Dendritic cell treated with granulocyte-macrophage colony-stimulating factor and Interleukin-4, amounts not matched to agents 40 ng/mL and 50 ng/mL, for 4 days (primary cell): ENCODE measurements around the gene TRMU.
A peak's percentile ranks its signal among the peaks of the same experiment; 100 is the strongest.

ENCODE experiments used
- H3K27ac Mint-ChIP-seq: one replicate; pipeline ENCODE4 v1.8.0; 2022; ENCODE audit warnings: mild to moderate bottlenecking, mixed read lengths
- H3K27me3 Mint-ChIP-seq: one replicate; pipeline ENCODE4 v1.8.0; 2022; ENCODE audit warnings: mild to moderate bottlenecking, mixed read lengths
- H3K36me3 Mint-ChIP-seq: one replicate; pipeline ENCODE4 v1.8.0; 2022; ENCODE audit warnings: low read depth, mixed read lengths
- H3K4me1 Mint-ChIP-seq: one replicate; pipeline ENCODE4 v1.8.0; 2022; ENCODE audit warnings: low read depth, mixed read lengths
- H3K4me3 Mint-ChIP-seq: one replicate; pipeline ENCODE4 v1.8.0; 2022; ENCODE audit warnings: mild to moderate bottlenecking, moderate library complexity, mixed read lengths
- H3K9me3 Mint-ChIP-seq: one replicate; pipeline ENCODE4 v1.8.0; 2022; ENCODE audit warnings: mixed read lengths
- intact Hi-C: fragments of 100-400 bp; cut with micrococcal nuclease; formaldehyde crosslinking; loops from one replicate; pipeline ENCODE4 v1.15.0; 2022

Gene TRMU

GRCh38 chr22:46318576-46318975 lies 16.9 kb upstream of the TRMU start:
- H3K4me1 Mint-ChIP-seq, result no peaks in the 10 kb centered on the region
- H3K4me3 Mint-ChIP-seq, result no peak overlapping the region
- no peak overlapping the region for H3K27ac Mint-ChIP-seq
- no peaks in the 10 kb centered on the region for H3K27me3 Mint-ChIP-seq
- peaks cover 17% of the 10 kb centered on the region for H3K36me3 Mint-ChIP-seq
- intact Hi-C loops, result loop anchor here (5.0 kb wide), 1 partner anchor 326 kb away; no protein-coding TSS in a partner anchor
- H3K9me3 Mint-ChIP-seq, result no peaks in the 10 kb centered on the region

DNA sequence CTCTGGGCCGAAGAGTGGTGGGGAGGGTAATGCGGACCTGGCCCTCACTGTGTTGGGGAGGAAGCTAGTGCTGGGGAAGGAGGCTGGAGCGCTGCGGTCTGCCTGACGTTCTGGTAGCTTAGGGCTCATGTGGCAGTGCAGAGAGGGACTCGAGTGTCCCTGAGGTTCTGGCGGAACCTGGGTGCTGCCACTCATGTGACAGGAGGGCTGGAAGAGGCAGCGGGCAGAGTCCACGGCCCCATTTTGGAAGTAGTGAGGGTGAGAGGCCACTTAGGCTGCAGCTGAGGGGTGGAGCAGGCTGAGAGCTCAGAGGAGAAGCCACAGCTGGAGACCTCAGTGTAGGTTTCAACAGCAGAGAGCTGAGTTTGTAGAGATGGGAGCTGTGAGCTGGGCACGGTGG lies 16.2 kb upstream of the TRMU start:
- Mint-ChIP-seq H3K4me1 (no peaks in the 10 kb centered on the region), H3K27ac (no peak overlapping the region), H3K27me3 (no peaks in the 10 kb centered on the region), H3K9me3 (no peaks in the 10 kb centered on the region), H3K36me3 (peaks cover 17% of the 10 kb centered on the region), H3K4me3 (no peak overlapping the region)
- intact Hi-C loops, result loop anchor here (5.0 kb wide), 1 partner anchor 327 kb away; no protein-coding TSS in a partner anchor

DNA sequence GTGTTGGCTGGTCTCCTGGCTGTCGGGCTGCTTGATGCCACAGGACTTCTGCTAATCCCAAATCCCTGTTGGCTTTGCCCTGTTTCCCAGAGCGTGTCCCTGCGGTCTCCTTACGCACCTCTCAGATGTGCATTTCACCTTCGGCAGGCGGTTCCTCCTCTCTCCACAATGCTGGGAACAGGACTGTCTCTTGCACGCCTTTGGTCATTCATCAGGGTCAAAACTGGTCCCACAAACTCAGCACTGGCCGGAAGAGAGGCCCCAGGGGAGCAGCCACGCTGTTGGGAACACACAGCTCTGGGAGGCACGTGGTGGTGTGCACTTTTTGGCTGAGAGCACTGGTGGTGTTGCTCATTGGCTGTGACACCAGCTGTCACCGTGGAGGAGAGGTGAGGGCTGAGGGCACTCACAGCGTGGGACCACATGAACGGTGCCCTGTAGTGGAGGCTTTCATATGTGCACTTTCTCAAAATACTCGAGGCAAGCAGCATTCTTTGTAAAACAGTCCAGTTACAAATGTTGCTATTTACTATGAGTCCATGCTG lies 15.3 kb upstream of the TRMU start:
- intact Hi-C loops, result no loop called here
- Mint-ChIP-seq H3K27me3 (no peaks in the 10 kb centered on the region), H3K36me3 (peaks cover 17% of the 10 kb centered on the region), H3K4me3 (no peak overlapping the region), H3K9me3 (no peaks in the 10 kb centered on the region), H3K27ac (no peak overlapping the region), H3K4me1 (no peaks in the 10 kb centered on the region)

DNA sequence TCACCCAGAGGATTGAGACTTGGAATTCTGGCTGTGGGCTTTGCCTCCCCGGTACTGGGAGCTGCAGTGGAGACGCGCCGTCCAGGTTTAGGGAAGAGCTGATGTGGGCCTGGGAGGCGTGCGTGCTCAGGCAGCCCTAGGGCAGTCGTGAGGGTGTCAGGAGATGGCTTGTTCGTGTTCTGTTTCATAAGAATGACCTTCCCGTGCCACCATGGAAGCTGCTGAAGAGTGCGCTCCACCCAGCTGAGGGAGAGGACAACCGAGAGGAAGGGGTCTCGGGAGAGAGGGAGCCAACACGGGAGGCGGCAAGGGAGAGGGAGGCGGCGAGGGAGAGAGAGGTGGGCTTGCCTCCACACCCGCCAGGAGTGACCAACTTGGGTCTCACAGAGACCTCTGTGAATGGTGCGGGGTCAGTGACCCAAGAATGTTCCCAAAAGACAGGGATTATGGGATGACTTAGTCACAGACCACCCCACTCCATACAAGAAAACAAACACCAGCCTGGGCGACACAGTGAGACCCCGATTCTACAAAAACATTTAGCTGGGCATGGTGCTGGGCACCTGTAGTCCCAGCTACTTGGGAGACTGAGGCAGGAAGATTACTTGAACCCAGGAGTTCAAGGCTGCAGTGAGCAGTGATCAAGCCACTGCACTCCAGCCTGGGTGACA lies 14.7 kb upstream of the TRMU start:
- H3K4me1 Mint-ChIP-seq, result no peaks in the 10 kb centered on the region
- H3K27me3 Mint-ChIP-seq, result no peaks in the 10 kb centered on the region
- H3K4me3 Mint-ChIP-seq, result no peak overlapping the region
- peaks cover 17% of the 10 kb centered on the region for H3K36me3 Mint-ChIP-seq
- no peak overlapping the region for H3K27ac Mint-ChIP-seq
- H3K9me3 Mint-ChIP-seq, result no peaks in the 10 kb centered on the region
- intact Hi-C loops, result no loop called here

DNA sequence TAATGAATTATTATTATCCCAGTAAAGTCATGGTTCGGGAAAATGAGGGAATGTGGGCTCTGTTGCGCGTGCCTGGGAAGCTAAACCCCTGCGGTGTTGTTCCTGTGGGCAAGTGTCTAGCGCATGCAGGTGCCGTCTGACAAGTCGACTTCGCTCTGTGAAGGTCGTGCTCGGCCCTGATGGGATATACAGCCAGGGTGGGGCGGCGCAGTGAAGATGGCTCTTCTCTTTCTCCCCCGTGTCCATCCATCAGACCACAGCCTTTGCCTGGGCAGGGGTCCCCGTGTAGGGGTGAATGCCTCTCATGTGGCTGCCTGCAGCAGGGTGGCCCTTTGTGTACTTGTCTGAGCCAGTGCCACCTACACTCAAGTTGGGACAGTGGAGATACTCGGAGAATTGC lies 12.8 kb upstream of the TRMU start:
- no peak overlapping the region for H3K4me3 Mint-ChIP-seq
- no peak overlapping the region for H3K27ac Mint-ChIP-seq
- H3K9me3 Mint-ChIP-seq, result no peaks in the 10 kb centered on the region
- H3K27me3 Mint-ChIP-seq, result no peaks in the 10 kb centered on the region
- intact Hi-C loops, result no loop called here
- H3K36me3 Mint-ChIP-seq, result peaks cover 14% of the 10 kb centered on the region
- H3K4me1 Mint-ChIP-seq, result no peaks in the 10 kb centered on the region

GRCh38 chr22:46323162-46323561 lies 12.4 kb upstream of the TRMU start:
- Mint-ChIP-seq H3K4me3 (no peak overlapping the region), H3K27me3 (no peaks in the 10 kb centered on the region), H3K4me1 (no peaks in the 10 kb centered on the region), H3K27ac (no peak overlapping the region), H3K36me3 (peaks cover 12% of the 10 kb centered on the region), H3K9me3 (no peaks in the 10 kb centered on the region)
- intact Hi-C loops, result no loop called here

- Mint-ChIP-seq H3K4me3 (no peak overlapping the region), H3K27me3 (no peaks in the 10 kb centered on the region), H3K4me1 (no peaks in the 10 kb centered on the region), H3K9me3 (no peaks in the 10 kb centered on the region), H3K27ac (no peak overlapping the region), H3K36me3 (peaks cover 15% of the 10 kb centered on the region)
- intact Hi-C loops, result no loop called here
Measured at GRCh38 chr22:46326066-46326680, 9.3 kb upstream of the TRMU start.

- Mint-ChIP-seq H3K27me3 (no peaks in the 10 kb centered on the region), H3K4me1 (no peaks in the 10 kb centered on the region), H3K36me3 (peaks cover 15% of the 10 kb centered on the region), H3K27ac (no peak overlapping the region), H3K4me3 (no peak overlapping the region), H3K9me3 (no peaks in the 10 kb centered on the region)
- intact Hi-C loops, result no loop called here
Measured at GRCh38 chr22:46327691-46328465, 7.6 kb upstream of the TRMU start.

GRCh38 chr22:46328797-46329196 lies 6.7 kb upstream of the TRMU start:
- H3K4me1 Mint-ChIP-seq, result no peaks in the 10 kb centered on the region
- no peak overlapping the region for H3K27ac Mint-ChIP-seq
- peaks cover 10% of the 10 kb centered on the region for H3K36me3 Mint-ChIP-seq

DNA sequence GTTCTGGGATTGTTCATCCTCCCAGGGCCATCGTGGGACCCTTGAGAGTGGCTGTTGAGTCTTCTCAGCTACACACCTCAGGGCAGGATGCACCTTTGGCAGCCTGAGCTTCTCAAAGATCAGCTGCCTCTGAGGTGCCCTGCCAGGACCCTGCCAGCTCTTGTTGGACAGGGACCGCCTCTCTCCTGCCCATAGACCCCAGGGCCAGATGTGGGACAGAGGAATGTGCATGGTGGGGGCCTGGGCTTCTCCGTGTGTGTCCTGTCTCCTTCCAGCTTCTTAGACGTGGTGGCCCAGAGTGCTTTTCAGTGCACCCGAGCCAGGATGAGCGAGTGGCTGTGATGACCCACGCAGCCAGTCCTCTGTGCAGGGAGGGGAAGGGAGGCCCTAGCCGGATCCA lies 5.9 kb upstream of the TRMU start:
- intact Hi-C loops, result no loop called here
- no peaks in the 10 kb centered on the region for H3K4me1 Mint-ChIP-seq
- H3K4me3 Mint-ChIP-seq, result no peak overlapping the region
- H3K36me3 Mint-ChIP-seq, result peaks cover 10% of the 10 kb centered on the region
- no peak overlapping the region for H3K27ac Mint-ChIP-seq
- H3K9me3 Mint-ChIP-seq, result no peaks in the 10 kb centered on the region
- H3K27me3 Mint-ChIP-seq, result no peaks in the 10 kb centered on the region

More at GRCh38 chr22:46328797-46329196, 6.7 kb upstream of the TRMU start:
- intact Hi-C loops, result no loop called here
- H3K9me3 Mint-ChIP-seq, result no peaks in the 10 kb centered on the region
- H3K27me3 Mint-ChIP-seq, result no peaks in the 10 kb centered on the region
- H3K4me3 Mint-ChIP-seq, result no peak overlapping the region

DNA sequence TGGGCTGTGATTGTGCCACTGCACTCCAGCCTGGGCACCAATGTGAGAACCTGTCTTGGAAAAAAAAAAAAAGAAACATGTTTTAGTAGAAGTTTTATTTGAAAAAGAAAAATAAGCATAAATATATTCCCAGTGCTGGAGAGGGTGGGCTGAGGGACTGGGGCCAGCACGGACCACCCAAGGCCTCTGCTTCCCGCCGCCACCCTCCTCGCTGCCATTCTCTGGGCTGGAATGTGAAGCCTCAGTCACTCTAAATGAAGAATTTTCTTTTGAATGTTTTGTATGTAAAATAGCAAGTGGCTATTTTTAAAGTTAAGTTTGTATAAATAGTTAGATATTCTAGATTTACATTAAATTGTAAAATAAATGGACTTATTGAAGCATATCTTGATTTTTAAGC lies 5.1 kb upstream of the TRMU start:
- Mint-ChIP-seq H3K27ac (no peak overlapping the region), H3K4me1 (peaks cover 5% of the 10 kb centered on the region), H3K27me3 (no peaks in the 10 kb centered on the region), H3K36me3 (peaks cover 10% of the 10 kb centered on the region), H3K9me3 (no peaks in the 10 kb centered on the region), H3K4me3 (no peak overlapping the region)
- intact Hi-C loops, result no loop called here

DNA sequence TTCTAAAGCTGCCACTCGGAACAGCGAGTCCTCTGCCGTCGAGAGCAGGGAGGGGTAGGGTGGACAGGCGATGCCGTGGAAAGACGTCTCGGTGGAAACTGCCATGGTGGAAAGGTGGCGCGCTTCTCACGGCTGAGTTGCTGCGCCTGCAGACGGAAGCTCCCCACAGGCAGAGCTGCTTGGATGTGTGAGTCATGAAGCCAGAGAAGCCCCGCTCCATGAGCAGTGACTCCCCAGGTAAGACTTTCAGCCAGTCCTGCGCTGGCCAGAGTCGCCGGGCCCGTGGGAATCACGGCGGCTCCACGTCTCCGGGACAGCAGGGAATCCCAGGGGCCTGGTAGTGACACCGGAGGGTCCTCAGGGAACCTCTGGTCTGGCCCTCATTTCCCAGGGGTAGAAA lies 4.0 kb upstream of the TRMU start:
- Mint-ChIP-seq H3K36me3 (peaks cover 18% of the 10 kb centered on the region), H3K9me3 (no peaks in the 10 kb centered on the region), H3K4me1 (peaks cover 9% of the 10 kb centered on the region), H3K27me3 (no peaks in the 10 kb centered on the region), H3K27ac (no peak overlapping the region), H3K4me3 (no peak overlapping the region)
- intact Hi-C loops, result no loop called here

DNA sequence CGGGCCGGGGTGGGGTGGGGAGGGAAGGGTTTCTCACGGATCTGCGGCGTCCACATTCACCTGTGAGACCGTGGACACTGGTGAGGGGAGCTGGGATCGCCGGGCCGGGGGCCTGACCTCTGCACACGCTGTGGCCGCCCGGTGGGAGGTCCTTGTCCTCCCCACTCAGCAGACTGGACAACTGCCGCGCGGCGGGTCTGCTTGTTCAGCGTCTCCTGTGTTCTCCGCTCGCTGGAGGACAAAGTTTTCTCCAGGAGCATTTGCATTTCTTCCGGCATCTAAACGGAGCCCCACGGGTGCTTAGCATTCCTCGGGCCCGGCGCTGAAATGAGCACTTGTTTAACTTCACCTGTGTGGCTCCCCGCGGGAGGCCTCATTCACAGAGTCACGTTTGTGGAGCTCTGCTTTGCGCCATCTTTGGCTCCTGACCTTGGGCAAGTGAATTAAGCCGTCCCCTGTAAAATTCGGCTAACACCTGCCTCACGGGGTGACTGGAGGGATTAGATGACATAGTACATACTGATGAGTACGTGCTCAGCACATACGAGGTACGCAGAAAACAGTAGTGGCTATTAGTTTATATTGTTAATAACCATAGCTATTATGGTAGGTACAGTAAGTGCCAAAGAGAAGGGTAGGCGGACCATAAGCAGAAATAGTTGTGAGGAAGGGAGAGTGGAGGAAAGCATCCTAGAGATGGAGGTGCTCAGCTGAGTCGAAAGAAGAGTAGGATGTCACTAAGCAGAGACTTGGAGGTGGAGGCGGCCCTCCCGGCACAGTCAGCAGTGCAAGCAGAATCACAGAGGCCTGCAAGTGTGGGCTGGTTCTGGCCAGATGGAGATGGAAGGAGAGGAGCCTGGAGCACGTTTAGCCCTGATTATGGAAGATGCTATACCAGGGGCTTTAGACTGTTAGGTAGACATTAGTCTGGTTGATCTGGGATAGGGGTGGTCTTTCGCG lies 885 bp downstream of the TRMU start:
- Mint-ChIP-seq H3K27ac (peak overlapping the region; percentile 97), H3K4me3 (peak overlapping the region; percentile 88), H3K27me3 (no peaks in the 10 kb centered on the region), H3K36me3 (peaks cover 53% of the 10 kb centered on the region), H3K4me1 (peaks cover 15% of the 10 kb centered on the region), H3K9me3 (no peaks in the 10 kb centered on the region)
- intact Hi-C loops, result no loop called here
